Stimulated activated CD8-positive, alpha-beta memory T cell treated with anti-CD3 and anti-CD28 coated beads, Interleukin-15, amount 100 ng/mL, for 1 hour (primary cell): ENCODE measurements around the gene UBQLNL.

Experiments used
- DNase-seq: peaks from one replicate; pipeline ENCODE4 v3.0.0-alpha.2; 2020; ENCODE audit warnings: low read depth

The UBQLNL gene

GRCh38 chr11:5507933-5508305 is 8.6 kb downstream of the UBQLNL start:
- DNase-seq: no peak

GRCh38 chr11:5507177-5507932 is 9.1 kb downstream of the UBQLNL start:
- no peak for DNase-seq

- DNase-seq: no peak
These were observed 11.0 kb downstream of the UBQLNL start for GRCh38 chr11:5505363-5506048.

- no peak for DNase-seq
These were observed 12.0 kb downstream of the UBQLNL start for GRCh38 chr11:5504403-5504921.

- DNase-seq: no peak
These were observed 16.1 kb downstream of the UBQLNL start for GRCh38 chr11:5500393-5500801.

GRCh38 chr11:5499671-5500070 is 16.8 kb downstream of the UBQLNL start:
- DNase-seq: no peak

GRCh38 chr11:5489576-5490357 is 26.7 kb downstream of the UBQLNL start:
- DNase-seq: no peak

- no peak for DNase-seq
These were observed 27.6 kb downstream of the UBQLNL start for GRCh38 chr11:5488798-5489399.

GRCh38 chr11:5488385-5488784 is 28.1 kb downstream of the UBQLNL start, which contains the start of gene OR52D1:
Gene OR52D1 (plus strand): TSS chr11:5488685. CDS start chr11:5488707, 22 bp downstream.
- DNase-seq: no peak

- no peak for DNase-seq
These were observed 30.1 kb downstream of the UBQLNL start for GRCh38 chr11:5486421-5486820.

- DNase-seq: no peak
These were observed 30.5 kb downstream of the UBQLNL start for GRCh38 chr11:5486003-5486402.

GRCh38 chr11:5476186-5476819 is 40.2 kb downstream of the UBQLNL start:
- peak; percentile 4 for DNase-seq

- no peak for DNase-seq
These were observed 42.6 kb downstream of the UBQLNL start for GRCh38 chr11:5473921-5474320.

- DNase-seq: no peak
These were observed 49.0 kb downstream of the UBQLNL start for GRCh38 chr11:5467527-5467926.
